Measurements from ENCODE around the gene ZNFX1. TPM values are rescaled to one million over a fixed set of nuclear protein-coding genes. Genes with fewer than 3 reads are reported as not detected.

The ZNFX1 gene
- total and polyA plus RNA-seq, 9 of the 15 experiments (the other 6 are each of a cell fraction or from before 2014, with no cell fraction given) = 3.8 to 13.8 (median 10.3) TPM

DNA sequence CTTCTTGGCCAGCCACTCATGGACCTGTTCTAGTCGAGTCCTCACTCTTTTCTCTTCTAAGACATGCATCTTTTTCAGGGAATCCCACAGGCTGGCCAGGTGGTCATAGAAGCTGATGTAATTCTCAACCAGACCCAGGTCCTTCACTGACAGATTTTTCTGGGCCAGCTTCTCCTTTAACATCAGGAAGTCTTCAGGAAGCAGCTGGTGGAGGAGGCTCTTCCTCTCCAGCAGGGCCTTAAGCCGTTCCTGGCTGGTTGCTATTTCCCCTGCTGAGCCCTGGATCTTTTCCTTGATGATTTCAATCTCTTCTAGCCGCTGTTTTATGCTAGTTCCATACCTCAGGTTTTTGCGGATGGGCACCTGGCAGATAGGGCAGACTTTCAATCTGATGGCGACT is 30.1 kb downstream of the ZNFX1 start:
- H3K4me3 ChIP-seq = no peak overlapping the region
- intact Hi-C loops (cut with micrococcal nuclease) (no loop called here), in situ Hi-C loops (cut with MboI) (loop anchor here (5.0 kb wide), 1 partner anchor 75 kb away; no protein-coding TSS in a partner anchor)
- POLR2A ChIA-PET = no interaction called here
- DNase-seq (ENCODE audit: extremely low read depth in 1 of 4, low spot score in 3 of 4) = no peak
- no peak overlapping the region for H3K27ac ChIP-seq (ENCODE audit: extremely low read depth, low read depth, low read length)
- H3K4me1 ChIP-seq (replicated peaks in 1 of 2; ENCODE audit: control insufficient read depth in 2 of 2, insufficient read depth in 2 of 2, low read length in 2 of 2) = no peaks in the 10 kb centered on the region
- H3K4me2 ChIP-seq (ENCODE audit: insufficient read depth, low read length) = no peak overlapping the region
- no peak overlapping the region for H2AFZ ChIP-seq (ENCODE audit: low read depth, low read length)
- CTCF ChIA-PET (ENCODE audit: low intra/inter-chr PET ratio) = no interaction called here
- H3K36me3 ChIP-seq (ENCODE audit: control insufficient read depth, insufficient read depth, low read length) = peaks cover 86% of the 10 kb centered on the region
- no peak overlapping the region for H3K9ac ChIP-seq (ENCODE audit: insufficient read depth in 1 of 2, low read depth in 2 of 2, low read length in 2 of 2)
- no peaks in the 10 kb centered on the region for H3K27me3 ChIP-seq (ENCODE audit: control insufficient read depth in 2 of 2, insufficient read depth in 2 of 2, low read length in 2 of 2)
- no peaks in the 10 kb centered on the region for H3K79me2 ChIP-seq (ENCODE audit: control insufficient read depth, insufficient read depth, low read length)
- no peak for TF ChIP-seq BRF1 (IDR thresholded peaks at IDR 0.05; ENCODE audit: borderline replicate concordance, extremely low read depth, insufficient read length)
- no TSS peak for BruUV-seq (replicated peaks)
- H3K9me3 ChIP-seq (replicated peaks; ENCODE audit: control insufficient read depth, insufficient read depth, low read depth, low read length) = no peaks in the 10 kb centered on the region
- no peaks in the 10 kb centered on the region for H3K9me1 ChIP-seq (ENCODE audit: control insufficient read depth, insufficient read depth, low read length)
- H4K20me1 ChIP-seq (replicated peaks; ENCODE audit: control insufficient read depth, insufficient read depth, low read length) = peaks cover 19% of the 10 kb centered on the region
- no peak for ATAC-seq
- 98% methylated on average over 5 of the region's 5 CpGs for WGBS (ENCODE audit: insufficient coverage, low coverage, missing lambda C conversion rate)
- FAIRE-seq = no peak

DNA sequence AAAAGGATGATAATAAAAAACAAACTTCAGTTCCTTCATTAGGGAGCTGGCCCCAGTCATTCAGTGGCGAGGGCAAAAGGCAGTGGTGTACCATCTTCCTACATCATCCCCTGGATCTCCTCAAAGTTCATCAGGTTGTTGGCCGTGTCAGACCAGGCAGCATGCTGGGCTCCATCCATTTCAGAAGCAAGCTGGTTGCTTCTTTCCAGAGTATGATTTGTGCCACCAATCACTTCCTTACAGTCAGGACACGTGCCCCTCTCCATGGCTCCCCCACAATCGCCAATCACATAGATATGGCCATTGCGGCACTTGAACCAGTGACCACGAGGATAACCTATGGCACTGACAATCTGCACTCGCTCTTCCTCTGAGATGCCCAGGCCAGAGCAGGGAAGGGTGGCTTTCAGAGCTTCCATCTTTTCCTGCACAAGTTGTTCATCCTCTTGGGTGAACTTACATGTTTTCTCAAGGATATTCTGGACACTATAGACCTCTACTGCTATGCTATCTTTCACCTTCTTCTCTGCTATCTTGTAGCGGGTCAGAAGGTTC is 30.6 kb downstream of the ZNFX1 start:
- BruUV-seq (replicated peaks) = TSS peak; percentile 22
- Histone ChIP-seq H3K9me1 (ENCODE audit: control insufficient read depth, insufficient read depth, low read length) (no peaks in the 10 kb centered on the region), H3K36me3 (ENCODE audit: control insufficient read depth, insufficient read depth, low read length) (peaks cover 87% of the 10 kb centered on the region), H3K4me2 (ENCODE audit: insufficient read depth, low read length) (no peak overlapping the region), H3K27me3 (ENCODE audit: control insufficient read depth in 2 of 2, insufficient read depth in 2 of 2, low read length in 2 of 2) (no peaks in the 10 kb centered on the region), H3K9me3 (replicated peaks; ENCODE audit: control insufficient read depth, insufficient read depth, low read depth, low read length) (no peaks in the 10 kb centered on the region), H3K4me3 (no peak overlapping the region), H3K79me2 (ENCODE audit: control insufficient read depth, insufficient read depth, low read length) (no peaks in the 10 kb centered on the region), H4K20me1 (replicated peaks; ENCODE audit: control insufficient read depth, insufficient read depth, low read length) (peaks cover 19% of the 10 kb centered on the region), H3K9ac (ENCODE audit: insufficient read depth in 1 of 2, low read depth in 2 of 2, low read length in 2 of 2) (no peak overlapping the region), H3K27ac (ENCODE audit: extremely low read depth, low read depth, low read length) (no peak overlapping the region), H2AFZ (ENCODE audit: low read depth, low read length) (no peak overlapping the region), H3K4me1 (replicated peaks in 1 of 2; ENCODE audit: control insufficient read depth in 2 of 2, insufficient read depth in 2 of 2, low read length in 2 of 2) (no peaks in the 10 kb centered on the region)
- in situ Hi-C loops (cut with MboI) = loop anchor here (5.0 kb wide), 1 partner anchor 75 kb away; no protein-coding TSS in a partner anchor
- DNase-seq (ENCODE audit: extremely low read depth in 1 of 4, low spot score in 3 of 4) = no peak
- CTCF ChIA-PET (ENCODE audit: low intra/inter-chr PET ratio) = interaction anchor here (0.6 to 0.7 kb wide), 2 partner anchors 15 to 86 kb away, joined by 3 to 8 read pairs; no protein-coding TSS in a partner anchor
- WGBS (ENCODE audit: insufficient coverage, low coverage, missing lambda C conversion rate) = 89% methylated on average over 8 of the region's 8 CpGs
- TF ChIP-seq, protein P1, sequence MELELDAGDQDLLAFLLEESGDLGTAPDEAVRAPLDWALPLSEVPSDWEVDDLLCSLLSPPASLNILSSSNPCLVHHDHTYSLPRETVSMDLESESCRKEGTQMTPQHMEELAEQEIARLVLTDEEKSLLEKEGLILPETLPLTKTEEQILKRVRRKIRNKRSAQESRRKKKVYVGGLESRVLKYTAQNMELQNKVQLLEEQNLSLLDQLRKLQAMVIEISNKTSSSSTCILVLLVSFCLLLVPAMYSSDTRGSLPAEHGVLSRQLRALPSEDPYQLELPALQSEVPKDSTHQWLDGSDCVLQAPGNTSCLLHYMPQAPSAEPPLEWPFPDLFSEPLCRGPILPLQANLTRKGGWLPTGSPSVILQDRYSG (tag; conservative IDR thresholded peaks at IDR 0.05; ENCODE audit: low read depth) = no peak
- TF ChIP-seq, protein P2, sequence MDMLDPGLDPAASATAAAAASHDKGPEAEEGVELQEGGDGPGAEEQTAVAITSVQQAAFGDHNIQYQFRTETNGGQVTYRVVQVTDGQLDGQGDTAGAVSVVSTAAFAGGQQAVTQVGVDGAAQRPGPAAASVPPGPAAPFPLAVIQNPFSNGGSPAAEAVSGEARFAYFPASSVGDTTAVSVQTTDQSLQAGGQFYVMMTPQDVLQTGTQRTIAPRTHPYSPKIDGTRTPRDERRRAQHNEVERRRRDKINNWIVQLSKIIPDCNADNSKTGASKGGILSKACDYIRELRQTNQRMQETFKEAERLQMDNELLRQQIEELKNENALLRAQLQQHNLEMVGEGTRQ (CRISPR knock-in tag; IDR thresholded peaks at IDR 0.05) = 0 out of 2 replicates have a peak, but pooled peaks have one; percentile 3
- TF ChIP-seq YBX1 (IDR thresholded peaks at IDR 0.05) (no peak), E2F3 (CRISPR knock-in tag; IDR thresholded peaks at IDR 0.05) (no peak)
- no peak for ATAC-seq
- FAIRE-seq = no peak
- intact Hi-C loops (cut with micrococcal nuclease) = no loop called here
- POLR2A ChIA-PET = interaction anchor here (0.9 to 1.1 kb wide), 2 partner anchors 8 to 13 kb away, joined by 3 to 7 read pairs; no protein-coding TSS in a partner anchor
